ENCODE results near the gene USP6NL. TPM values are rescaled to one million over a fixed set of nuclear protein-coding genes. Genes with fewer than 3 reads are reported as not detected.
A peak's percentile ranks its signal among the peaks of the same experiment; 100 is the strongest.

The USP6NL gene
- total and polyA plus RNA-seq, 2 of the 8 experiments (the other 6 are each of a cell fraction or from before 2014, with no cell fraction given) = 10.9 to 28.8 TPM

DNA sequence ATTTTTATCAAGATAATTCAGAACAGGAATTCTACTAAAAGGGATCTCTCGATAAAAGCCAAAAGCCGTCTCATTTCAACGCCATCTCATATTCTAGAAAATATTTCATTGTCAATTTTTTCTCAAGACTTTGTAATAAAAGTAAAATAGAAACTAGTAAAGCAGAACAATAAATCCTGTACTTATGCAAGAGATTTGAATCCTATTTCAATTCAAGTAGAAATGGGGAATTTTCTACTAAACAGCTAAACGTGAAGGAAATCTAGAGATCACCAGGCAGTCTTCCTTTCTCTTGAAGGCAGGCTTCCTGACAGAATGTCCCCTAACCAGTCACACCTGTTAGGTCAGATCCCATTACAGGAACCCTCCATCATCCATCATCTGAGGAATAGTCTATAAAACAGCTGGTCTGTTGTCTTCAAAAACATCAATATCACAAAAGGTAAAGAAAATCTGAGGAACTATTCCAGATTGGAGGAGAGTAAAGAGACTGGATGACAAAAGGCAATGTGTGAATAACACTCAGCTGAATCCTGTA lies 23.7 kb downstream of the USP6NL start:
- Histone ChIP-seq H3K27me3 (replicated peaks in 1 of 4; ENCODE audit: control insufficient read depth in 3 of 4, extremely low read depth in 1 of 4, insufficient read depth in 3 of 4, low read length in 3 of 4) (no peaks in the 10 kb centered on the region), H3K4ac (replicated peaks; ENCODE audit: insufficient read length, low read depth, low read length) (no peak overlapping the region), H4K20me1 (replicated peaks in 1 of 2; ENCODE audit: control insufficient read depth in 1 of 2, insufficient read depth in 2 of 2, low read length in 2 of 2) (peaks cover 0 to 2% of the 10 kb centered on the region in 2 experiments), H4K5ac (ENCODE audit: insufficient read length, low read depth, low read length) (no peak overlapping the region), H3K36me3 (ENCODE audit: control insufficient read depth in 2 of 4, insufficient read depth in 4 of 4, low read length in 3 of 4) (peaks cover 0 to 6% (median 0%) of the 10 kb centered on the region in 4 experiments; a peak in 3 of 8 replicates), H2BK15ac (ENCODE audit: low read length) (no peak overlapping the region), H3K79me2 (ENCODE audit: control insufficient read depth in 1 of 2, insufficient read depth in 2 of 2, low read length in 2 of 2) (peaks cover 2 to 97% of the 10 kb centered on the region in 2 experiments; a peak in 3 of 4 replicates), H3K18ac (ENCODE audit: extremely low read depth, low read length) (no peak overlapping the region), H2BK5ac (ENCODE audit: low read depth, low read length) (no peak overlapping the region), H3K9me3 (ENCODE audit: insufficient read depth in 2 of 2, low read depth in 1 of 2, low read length in 1 of 2) (peaks cover 4 to 7% of the 10 kb centered on the region in 2 experiments), H2AK5ac (ENCODE audit: low read depth, low read length) (no peak overlapping the region), H4K8ac (ENCODE audit: extremely low read depth, insufficient read depth, low read length) (no peak overlapping the region), H3K4me2 (ENCODE audit: insufficient read depth in 1 of 2, low read depth in 2 of 2, low read length in 2 of 2) (peak overlapping the region; percentile 13 to 43; a peak in 1 of 4 replicates), H3K27ac (ENCODE audit: low read depth, low read length) (no peak overlapping the region), H3K23me2 (ENCODE audit: low read depth, low read length) (no peaks in the 10 kb centered on the region), H3K4me1 (replicated peaks in 1 of 4; ENCODE audit: control insufficient read depth in 3 of 4, insufficient read depth in 4 of 4, low read length in 3 of 4) (peaks cover 0 to 4% (median 1%) of the 10 kb centered on the region in 4 experiments; a peak in 3 of 7 replicates), H2AFZ (ENCODE audit: low read length) (no peak overlapping the region), H3K56ac (replicated peaks; ENCODE audit: insufficient read length, low read depth, low read length) (no peak overlapping the region), H2BK120ac (replicated peaks; ENCODE audit: low read depth, low read length) (no peak overlapping the region), H3K79me1 (ENCODE audit: low read depth, low read length) (0 out of 2 replicates have a peak, but pooled peaks cover 3% of the 10 kb centered on the region), H2BK12ac (ENCODE audit: low read depth, low read length) (no peak overlapping the region), H2BK20ac (ENCODE audit: low read length) (no peak overlapping the region), H3K23ac (ENCODE audit: insufficient read length) (no peak overlapping the region), H3K4me3 (ENCODE audit: extremely low read depth in 1 of 4, insufficient read depth in 2 of 4, low read depth in 3 of 4, low read length in 4 of 4) (peak overlapping the region in 1 of 4 experiments; percentile 9; a peak in 1 of 8 replicates), H4K91ac (replicated peaks; ENCODE audit: insufficient read length, low read length) (no peak overlapping the region), H3K9ac (replicated peaks in 1 of 4; ENCODE audit: extremely low read depth in 1 of 4, low read depth in 3 of 4, low read length in 3 of 4) (no peak overlapping the region), H3K14ac (ENCODE audit: insufficient read length) (no peak overlapping the region)
- POLR2A ChIA-PET (ENCODE audit: partially characterized antibody) = interaction anchor here (1.9 kb wide), 1 partner anchor 22 kb away, joined by 5 read pairs; no protein-coding TSS in a partner anchor
- peak; percentile 58 for FAIRE-seq
- no peak for DNase-seq (ENCODE audit: low read depth in 1 of 2, low spot score in 2 of 2)
- TF ChIP-seq BCL11A (IDR thresholded peaks at IDR 0.05; ENCODE audit: low read depth in 2 of 2, low read length in 2 of 2) (peak in 1 of 2 experiments; percentile 38), TCF12 (IDR thresholded peaks at IDR 0.05; ENCODE audit: low read depth, low read length) (0 out of 2 replicates have a peak, but pooled peaks have one; percentile 32), SRF (IDR thresholded peaks at IDR 0.05; ENCODE audit: low read depth, low read length) (no peak), TEAD4 (IDR thresholded peaks at IDR 0.05; ENCODE audit: low read depth, low read length) (0 out of 2 replicates have a peak, but pooled peaks have one; percentile 41), EP300 (IDR thresholded peaks at IDR 0.05; ENCODE audit: borderline replicate concordance in 1 of 2, low read depth in 2 of 2, low read length in 2 of 2) (0 out of 3 replicates have a peak, but pooled peaks of 1 of the 2 experiments have one; percentile 32), BACH1 (IDR thresholded peaks at IDR 0.05; ENCODE audit: low read length) (no peak), KDM4A (IDR thresholded peaks at IDR 0.05; ENCODE audit: low read depth, low read length, severe bottlenecking) (no peak), BRCA1 (IDR thresholded peaks at IDR 0.05; ENCODE audit: low read depth, low read length) (no peak), ZNF274 (IDR thresholded peaks at IDR 0.05; ENCODE audit: borderline replicate concordance, extremely low read depth, low read length) (no peak), SP1 (IDR thresholded peaks at IDR 0.05; ENCODE audit: low read depth, low read length) (peak; percentile 69)
- TF ChIP-seq, protein P1, sequence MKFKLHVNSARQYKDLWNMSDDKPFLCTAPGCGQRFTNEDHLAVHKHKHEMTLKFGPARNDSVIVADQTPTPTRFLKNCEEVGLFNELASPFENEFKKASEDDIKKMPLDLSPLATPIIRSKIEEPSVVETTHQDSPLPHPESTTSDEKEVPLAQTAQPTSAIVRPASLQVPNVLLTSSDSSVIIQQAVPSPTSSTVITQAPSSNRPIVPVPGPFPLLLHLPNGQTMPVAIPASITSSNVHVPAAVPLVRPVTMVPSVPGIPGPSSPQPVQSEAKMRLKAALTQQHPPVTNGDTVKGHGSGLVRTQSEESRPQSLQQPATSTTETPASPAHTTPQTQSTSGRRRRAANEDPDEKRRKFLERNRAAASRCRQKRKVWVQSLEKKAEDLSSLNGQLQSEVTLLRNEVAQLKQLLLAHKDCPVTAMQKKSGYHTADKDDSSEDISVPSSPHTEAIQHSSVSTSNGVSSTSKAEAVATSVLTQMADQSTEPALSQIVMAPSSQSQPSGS (IDR thresholded peaks at IDR 0.05; ENCODE audit: low read length) = no peak
- CTCF ChIA-PET (ENCODE audit: partially characterized antibody) = interaction anchor here (1.2 kb wide), 2 partner anchors 10 to 135 kb away, joined by 3 to 5 read pairs; no protein-coding TSS in a partner anchor
- WGBS, 2 experiments (ENCODE audit: extremely low coverage in 1 of 2, insufficient coverage in 1 of 2, insufficient read length in 1 of 2, insufficient replicate concordance in 2 of 2, low coverage in 1 of 2, low lambda C conversion rate in 2 of 2, missing lambda C conversion rate in 1 of 2) = 75% methylated on average over 4 of the region's 4 CpGs; no CpG with 5 or more reads in 1 of the 2 experiments
